GM12874 (cell line): ENCODE data around the gene MAGI2.

Experiments used
- TF ChIP-seq, protein P1 (sequence below): IDR thresholded peaks from 2 replicates; pipeline ENCODE4 v1.5.1; 2011; ENCODE audit warnings: low read depth, mild to moderate bottlenecking, control low read depth, low read length, moderate library complexity; ENCODE audit not compliant: insufficient read depth

The MAGI2 gene

DNA sequence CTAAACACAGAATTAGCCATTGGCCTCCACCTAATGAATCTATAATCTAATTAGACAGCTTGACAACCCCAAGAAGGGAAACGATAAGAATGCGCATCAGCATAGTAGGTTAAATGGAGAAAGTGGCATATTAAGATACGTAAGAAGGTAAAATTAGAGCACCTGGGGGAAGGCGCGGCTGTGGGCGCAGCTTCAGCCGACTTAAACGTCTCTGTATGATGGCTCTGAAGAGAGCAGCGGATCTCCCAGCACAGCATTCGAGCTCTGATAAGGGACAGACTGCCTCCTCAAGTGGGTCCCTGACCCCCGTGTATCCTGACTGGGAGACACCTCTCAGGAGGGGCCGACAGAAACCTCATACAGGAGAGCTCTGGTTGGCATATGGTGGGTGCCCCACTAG, 1136.1 kb downstream of the MAGI2 start:
- TF ChIP-seq, protein P1, sequence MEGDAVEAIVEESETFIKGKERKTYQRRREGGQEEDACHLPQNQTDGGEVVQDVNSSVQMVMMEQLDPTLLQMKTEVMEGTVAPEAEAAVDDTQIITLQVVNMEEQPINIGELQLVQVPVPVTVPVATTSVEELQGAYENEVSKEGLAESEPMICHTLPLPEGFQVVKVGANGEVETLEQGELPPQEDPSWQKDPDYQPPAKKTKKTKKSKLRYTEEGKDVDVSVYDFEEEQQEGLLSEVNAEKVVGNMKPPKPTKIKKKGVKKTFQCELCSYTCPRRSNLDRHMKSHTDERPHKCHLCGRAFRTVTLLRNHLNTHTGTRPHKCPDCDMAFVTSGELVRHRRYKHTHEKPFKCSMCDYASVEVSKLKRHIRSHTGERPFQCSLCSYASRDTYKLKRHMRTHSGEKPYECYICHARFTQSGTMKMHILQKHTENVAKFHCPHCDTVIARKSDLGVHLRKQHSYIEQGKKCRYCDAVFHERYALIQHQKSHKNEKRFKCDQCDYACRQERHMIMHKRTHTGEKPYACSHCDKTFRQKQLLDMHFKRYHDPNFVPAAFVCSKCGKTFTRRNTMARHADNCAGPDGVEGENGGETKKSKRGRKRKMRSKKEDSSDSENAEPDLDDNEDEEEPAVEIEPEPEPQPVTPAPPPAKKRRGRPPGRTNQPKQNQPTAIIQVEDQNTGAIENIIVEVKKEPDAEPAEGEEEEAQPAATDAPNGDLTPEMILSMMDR, result no peak

DNA sequence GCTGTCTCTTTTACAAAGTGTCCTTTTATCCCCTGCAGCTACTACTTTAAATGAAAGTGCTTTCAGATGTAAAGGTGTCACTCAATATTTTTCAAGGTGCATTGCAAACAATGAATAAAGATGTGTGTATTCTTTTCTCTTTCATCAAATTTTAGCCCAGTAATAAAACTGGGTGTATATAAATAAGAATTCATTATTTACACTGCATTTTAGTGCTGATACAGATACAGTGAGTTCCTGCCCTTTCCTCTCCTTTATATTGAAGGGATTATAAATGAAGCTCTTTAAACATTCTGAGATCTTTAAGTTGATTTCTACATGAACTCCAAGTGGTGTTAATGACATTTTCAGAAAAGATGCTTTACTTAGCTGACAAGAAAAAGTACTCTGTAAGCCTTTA, 1137.4 kb downstream of the MAGI2 start:
- TF ChIP-seq, protein P1, result no peak

DNA sequence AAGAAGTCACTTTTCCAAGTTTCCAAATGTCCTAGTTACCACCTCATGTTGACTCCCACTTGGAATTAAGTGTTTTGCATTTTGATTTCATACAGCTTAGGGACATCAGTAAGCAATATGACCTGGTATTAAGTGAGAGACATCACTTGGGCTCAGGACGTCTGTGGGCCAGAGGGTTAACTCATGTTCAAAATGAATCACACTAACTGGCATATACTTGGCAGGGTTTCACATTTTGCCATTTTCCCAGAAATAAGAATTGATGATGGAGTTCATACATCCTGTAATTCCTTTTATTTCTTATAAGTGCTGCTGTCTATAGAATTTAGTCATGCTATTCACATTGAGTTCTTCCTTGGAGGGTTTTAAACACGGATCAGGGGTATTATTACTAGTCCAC, 1138.3 kb downstream of the MAGI2 start:
- TF ChIP-seq, protein P1, result no peak

DNA sequence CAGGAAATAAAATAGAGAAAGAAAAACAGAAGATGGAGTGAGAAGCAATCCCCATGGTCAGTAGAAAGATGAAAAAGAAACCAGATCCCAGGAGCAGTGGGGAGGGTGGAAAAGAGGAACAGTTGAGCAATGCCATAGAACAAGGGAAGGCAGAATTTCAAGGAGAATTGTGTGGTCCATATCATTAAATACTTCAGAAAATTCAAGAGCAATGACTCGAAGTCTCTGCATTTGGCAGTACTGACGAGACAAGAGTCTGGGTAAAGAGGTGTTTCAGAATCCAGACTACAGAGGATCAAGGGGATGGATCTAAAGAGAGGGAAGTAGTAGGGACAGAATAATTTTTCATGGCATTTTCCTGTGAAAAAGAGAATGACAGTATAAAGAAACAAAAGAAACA, 1142.3 kb downstream of the MAGI2 start:
- TF ChIP-seq, protein P1, result no peak

DNA sequence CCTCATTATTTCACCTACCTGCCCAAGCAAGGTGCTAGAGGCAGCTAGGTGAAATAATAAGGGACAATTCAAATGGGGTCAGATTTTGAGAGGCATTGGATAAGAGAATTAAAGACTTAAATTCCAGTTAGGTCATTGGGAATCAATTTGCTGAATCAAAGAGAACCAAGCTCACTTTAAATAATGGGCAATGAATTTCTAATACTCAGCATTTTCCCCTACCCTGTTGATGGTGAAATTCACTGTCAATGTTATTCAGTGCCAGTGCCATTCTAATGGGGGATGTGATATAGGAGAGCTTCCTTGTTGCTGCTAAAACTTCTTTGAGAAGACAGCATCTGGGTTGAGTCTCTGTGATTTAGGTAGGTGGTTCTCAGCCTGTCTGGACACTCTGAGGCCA, 1145.6 kb downstream of the MAGI2 start:
- TF ChIP-seq, protein P1, result no peak

DNA sequence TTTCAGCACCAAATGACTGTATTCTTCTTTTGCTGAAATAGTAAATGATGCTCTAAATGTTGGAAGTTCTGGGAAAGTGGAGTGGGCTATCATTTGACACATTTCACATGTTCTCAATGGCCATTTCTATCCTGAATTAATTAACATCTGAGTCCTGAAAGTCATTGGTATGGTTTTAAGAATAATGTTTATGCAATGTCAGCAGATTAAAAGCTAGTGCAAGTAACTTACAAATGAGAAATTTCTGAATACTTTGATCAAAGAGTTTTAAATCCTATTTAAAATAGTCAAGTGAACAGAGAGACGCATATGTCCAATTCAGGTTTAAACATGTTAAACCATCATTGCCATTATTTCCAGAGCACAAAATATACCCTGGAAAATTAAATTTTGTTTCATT, 1146.8 kb downstream of the MAGI2 start:
- TF ChIP-seq, protein P1, result no peak

DNA sequence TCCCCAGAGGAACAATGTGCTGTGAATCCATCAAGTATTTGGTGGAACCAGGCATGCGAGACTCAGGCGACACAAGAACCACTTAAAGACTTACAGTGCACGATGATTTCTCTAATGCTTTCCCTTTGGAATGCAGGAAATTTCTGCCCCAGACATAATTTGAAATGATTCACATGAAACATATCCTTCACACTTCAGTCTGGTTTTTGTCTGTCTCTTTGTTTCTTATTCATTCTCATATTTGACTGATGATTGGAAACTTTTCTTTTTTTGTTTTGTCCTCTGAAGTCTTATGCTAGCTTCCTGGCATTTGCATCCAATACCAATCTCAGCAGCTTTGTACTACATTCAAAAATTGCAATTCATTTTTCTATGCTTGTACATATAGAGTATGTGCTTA, 1152.1 kb downstream of the MAGI2 start:
- TF ChIP-seq, protein P1, result no peak

DNA sequence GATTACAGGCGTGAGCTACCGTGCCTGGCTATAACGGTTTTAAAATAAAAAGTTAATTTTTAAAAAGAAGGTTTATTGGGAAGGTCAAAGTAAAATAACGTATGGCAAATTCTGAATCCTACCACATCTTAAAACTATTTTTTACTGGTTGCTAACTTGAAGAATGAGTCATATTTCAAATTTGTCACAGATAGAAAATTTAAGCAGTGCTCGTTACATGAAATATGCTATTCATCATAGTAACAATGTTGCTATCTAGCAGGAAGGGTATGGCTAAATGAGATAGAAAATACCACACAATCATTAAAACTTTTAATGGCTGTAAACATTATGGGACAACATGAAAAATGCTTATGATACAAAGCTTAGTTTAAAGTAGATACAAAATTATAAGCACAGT, 1154.4 kb downstream of the MAGI2 start:
- TF ChIP-seq, protein P1, result no peak
